Measurements from ENCODE around the gene RHEB. TPM values are rescaled to one million over a fixed set of nuclear protein-coding genes. Genes with fewer than 3 reads are reported as not detected.

RHEB gene
- total and polyA plus RNA-seq, 2 experiments from 2014 or later = 111 to 135 TPM

DNA sequence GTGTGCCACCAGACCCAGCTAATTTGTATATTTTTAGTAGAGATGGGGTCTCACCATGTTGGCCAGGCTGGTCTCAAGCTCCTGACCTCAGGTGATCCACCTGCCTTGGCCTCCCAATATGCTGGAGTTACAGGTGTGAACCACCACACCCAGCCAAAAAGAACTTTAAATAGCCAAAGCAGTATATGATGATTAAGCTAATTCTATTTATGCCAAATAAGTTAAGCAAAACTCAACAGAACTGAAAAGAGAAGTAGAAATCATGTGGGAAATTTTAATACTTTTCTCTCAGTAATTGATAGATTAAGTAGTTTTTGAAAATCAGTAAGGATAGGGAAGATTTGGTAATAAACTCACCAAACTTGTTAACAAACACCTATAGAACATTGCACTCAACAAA, 24.5 kb upstream of the RHEB start:
- no peaks in the 10 kb centered on the region for H3K36me3 ChIP-seq (replicated peaks; ENCODE audit: insufficient read depth, low read depth)
- H3K4me2 ChIP-seq = no peak overlapping the region
- H3K27me3 ChIP-seq = no peaks in the 10 kb centered on the region
- no peak overlapping the region for H3K4me3 ChIP-seq
- H4K20me1 ChIP-seq (ENCODE audit: insufficient read depth, poor library complexity, severe bottlenecking) = no peaks in the 10 kb centered on the region
- no peak overlapping the region for H2AFZ ChIP-seq
- H3K9me3 ChIP-seq (ENCODE audit: low read depth) = no peaks in the 10 kb centered on the region
- no peaks in the 10 kb centered on the region for H3K9me2 ChIP-seq (replicated peaks; ENCODE audit: insufficient read depth)
- H3K4me1 ChIP-seq (ENCODE audit: insufficient read depth) = no peaks in the 10 kb centered on the region
- no peak for TF ChIP-seq EZH2phosphoT487 (IDR thresholded peaks at IDR 0.05; ENCODE audit: low read depth, severe bottlenecking, unreplicated experiment)
- TF ChIP-seq EZH2 (IDR thresholded peaks at IDR 0.05; ENCODE audit: borderline replicate concordance) = no peak
- TF ChIP-seq, protein P1, sequence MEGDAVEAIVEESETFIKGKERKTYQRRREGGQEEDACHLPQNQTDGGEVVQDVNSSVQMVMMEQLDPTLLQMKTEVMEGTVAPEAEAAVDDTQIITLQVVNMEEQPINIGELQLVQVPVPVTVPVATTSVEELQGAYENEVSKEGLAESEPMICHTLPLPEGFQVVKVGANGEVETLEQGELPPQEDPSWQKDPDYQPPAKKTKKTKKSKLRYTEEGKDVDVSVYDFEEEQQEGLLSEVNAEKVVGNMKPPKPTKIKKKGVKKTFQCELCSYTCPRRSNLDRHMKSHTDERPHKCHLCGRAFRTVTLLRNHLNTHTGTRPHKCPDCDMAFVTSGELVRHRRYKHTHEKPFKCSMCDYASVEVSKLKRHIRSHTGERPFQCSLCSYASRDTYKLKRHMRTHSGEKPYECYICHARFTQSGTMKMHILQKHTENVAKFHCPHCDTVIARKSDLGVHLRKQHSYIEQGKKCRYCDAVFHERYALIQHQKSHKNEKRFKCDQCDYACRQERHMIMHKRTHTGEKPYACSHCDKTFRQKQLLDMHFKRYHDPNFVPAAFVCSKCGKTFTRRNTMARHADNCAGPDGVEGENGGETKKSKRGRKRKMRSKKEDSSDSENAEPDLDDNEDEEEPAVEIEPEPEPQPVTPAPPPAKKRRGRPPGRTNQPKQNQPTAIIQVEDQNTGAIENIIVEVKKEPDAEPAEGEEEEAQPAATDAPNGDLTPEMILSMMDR (IDR thresholded peaks at IDR 0.05; ENCODE audit: poor library complexity) = no peak
- no peak for DNase-seq (ENCODE audit: low spot score)
- H3K79me2 ChIP-seq = no peaks in the 10 kb centered on the region
- no peak overlapping the region for H3K27ac ChIP-seq

DNA sequence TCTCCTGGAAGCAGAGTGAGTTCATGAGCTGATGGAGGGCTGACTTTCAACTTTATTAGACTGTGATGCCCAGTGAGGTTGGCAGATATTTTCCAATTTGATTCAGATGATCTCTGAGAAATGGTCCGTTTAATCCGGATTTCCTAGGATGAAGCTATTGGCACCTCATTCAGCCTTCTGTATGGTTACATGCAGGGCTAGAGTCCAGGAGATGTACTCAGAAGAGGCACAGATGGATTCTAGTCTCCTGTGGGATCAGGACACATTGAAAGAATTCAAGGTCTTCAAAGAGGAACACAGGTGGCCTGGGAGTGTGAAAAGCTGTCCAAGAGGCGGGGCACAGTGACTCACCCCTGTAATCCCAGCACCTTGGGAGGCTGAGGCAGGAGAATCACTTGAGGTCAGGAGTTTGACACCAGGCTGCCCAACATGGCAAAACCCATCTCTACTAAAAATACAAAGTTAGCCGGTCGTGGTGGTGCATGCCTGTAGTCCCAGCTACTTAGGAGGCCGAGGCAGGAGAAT, 23.0 kb upstream of the RHEB start:
- H3K9me3 ChIP-seq (ENCODE audit: low read depth) = no peaks in the 10 kb centered on the region
- no peak overlapping the region for H2AFZ ChIP-seq
- no peaks in the 10 kb centered on the region for H3K79me2 ChIP-seq
- no peaks in the 10 kb centered on the region for H3K36me3 ChIP-seq (replicated peaks; ENCODE audit: insufficient read depth, low read depth)
- H3K4me2 ChIP-seq = no peak overlapping the region
- no peaks in the 10 kb centered on the region for H3K27me3 ChIP-seq
- H3K27ac ChIP-seq = no peak overlapping the region
- H4K20me1 ChIP-seq (ENCODE audit: insufficient read depth, poor library complexity, severe bottlenecking) = no peaks in the 10 kb centered on the region
- no peaks in the 10 kb centered on the region for H3K9me2 ChIP-seq (replicated peaks; ENCODE audit: insufficient read depth)
- no peak for TF ChIP-seq EZH2 (IDR thresholded peaks at IDR 0.05; ENCODE audit: borderline replicate concordance)
- TF ChIP-seq EZH2phosphoT487 (IDR thresholded peaks at IDR 0.05; ENCODE audit: low read depth, severe bottlenecking, unreplicated experiment) = no peak
- TF ChIP-seq, protein P1 (IDR thresholded peaks at IDR 0.05; ENCODE audit: poor library complexity) = no peak
- no peak for DNase-seq (ENCODE audit: low spot score)
- 96% methylated on average over 6 of the region's 6 CpGs for WGBS (ENCODE audit: low lambda C conversion rate, missing lambda C conversion rate)
- H3K4me1 ChIP-seq (ENCODE audit: insufficient read depth) = no peaks in the 10 kb centered on the region
- no peak overlapping the region for H3K4me3 ChIP-seq

- 90% methylated on average over 17 of the region's 17 CpGs for WGBS (ENCODE audit: low lambda C conversion rate, missing lambda C conversion rate)
- H2AFZ ChIP-seq = no peak overlapping the region
- no peak overlapping the region for H3K4me2 ChIP-seq
- H3K79me2 ChIP-seq = no peaks in the 10 kb centered on the region
- H3K4me3 ChIP-seq = no peak overlapping the region
- H3K9me3 ChIP-seq (ENCODE audit: low read depth) = no peaks in the 10 kb centered on the region
- no peak for DNase-seq (ENCODE audit: low spot score)
- TF ChIP-seq, protein P1 (IDR thresholded peaks at IDR 0.05; ENCODE audit: poor library complexity) = no peak
- TF ChIP-seq EZH2phosphoT487 (IDR thresholded peaks at IDR 0.05; ENCODE audit: low read depth, severe bottlenecking, unreplicated experiment) = no peak
- TF ChIP-seq EZH2 (IDR thresholded peaks at IDR 0.05; ENCODE audit: borderline replicate concordance) = no peak
- no peaks in the 10 kb centered on the region for H3K4me1 ChIP-seq (ENCODE audit: insufficient read depth)
- no peaks in the 10 kb centered on the region for H3K27me3 ChIP-seq
- no peak overlapping the region for H3K27ac ChIP-seq
- no peaks in the 10 kb centered on the region for H4K20me1 ChIP-seq (ENCODE audit: insufficient read depth, poor library complexity, severe bottlenecking)
- no peaks in the 10 kb centered on the region for H3K9me2 ChIP-seq (replicated peaks; ENCODE audit: insufficient read depth)
- no peaks in the 10 kb centered on the region for H3K36me3 ChIP-seq (replicated peaks; ENCODE audit: insufficient read depth, low read depth)
Observed at GRCh38 chr7:151541709-151542499, 22.2 kb upstream of the RHEB start.

Measured in hepatocyte (in vitro differentiated cells).